ENCODE data around the gene OCA2.
A peak's percentile ranks its signal among the peaks of the same experiment; 100 is the strongest.

The OCA2 gene

DNA sequence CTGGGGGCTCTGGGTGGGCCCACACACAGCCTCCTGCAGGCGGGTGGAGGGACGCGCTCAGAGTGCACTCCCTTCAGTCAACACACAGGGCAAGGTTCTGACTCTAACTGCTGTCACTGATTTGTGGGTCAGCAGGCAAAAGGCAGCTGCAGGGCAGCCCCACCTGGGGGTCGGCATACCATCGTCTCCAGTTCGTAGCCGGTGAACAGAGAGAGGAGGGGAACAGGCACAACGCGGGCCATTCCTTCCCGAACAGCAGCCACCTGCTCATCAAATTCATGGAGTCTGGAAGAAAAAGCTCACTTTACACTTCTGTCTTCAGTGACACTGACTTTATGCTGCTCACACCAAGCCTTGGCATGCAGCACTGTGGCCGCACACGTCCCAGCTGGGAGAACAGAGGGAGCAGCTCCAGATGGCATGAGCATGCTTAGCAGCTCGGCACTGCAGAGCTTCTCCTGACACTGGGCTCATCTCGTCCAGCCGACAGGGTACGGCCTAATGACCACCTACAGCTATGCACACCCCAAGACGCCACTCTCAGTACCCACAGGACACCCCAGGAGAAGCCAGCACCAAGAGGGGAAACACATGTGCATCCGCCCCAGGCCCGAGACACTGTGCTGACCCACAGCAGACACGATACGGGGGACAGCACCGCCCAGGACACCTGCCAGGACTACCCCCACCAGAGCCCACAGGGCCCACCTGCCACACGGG lies 14.4 kb upstream of the OCA2 start:
- H3K36me3 ChIP-seq (ENCODE audit: control insufficient read depth, insufficient read depth, low read length), result peaks cover 30% of the 10 kb centered on the region
- H3K27ac ChIP-seq (ENCODE audit: insufficient read depth, low read length, poor library complexity, severe bottlenecking), result no peak overlapping the region
- H3K27me3 ChIP-seq (replicated peaks; ENCODE audit: control insufficient read depth, insufficient read depth, low read length, poor library complexity, severe bottlenecking), result no peaks in the 10 kb centered on the region
- no peak for DNase-seq
- no peak overlapping the region for H3K4me3 ChIP-seq (ENCODE audit: insufficient read depth, low read depth, low read length, poor library complexity, severe bottlenecking)
- no peaks in the 10 kb centered on the region for H3K9me3 ChIP-seq (ENCODE audit: control insufficient read depth, low read length)
- H3K4me1 ChIP-seq (ENCODE audit: control insufficient read depth, insufficient read depth, low read length, poor library complexity, severe bottlenecking), result no peaks in the 10 kb centered on the region

- H3K27me3 ChIP-seq (replicated peaks; ENCODE audit: control insufficient read depth, insufficient read depth, low read length, poor library complexity, severe bottlenecking), result no peaks in the 10 kb centered on the region
- H3K4me3 ChIP-seq (ENCODE audit: insufficient read depth, low read depth, low read length, poor library complexity, severe bottlenecking), result no peak overlapping the region
- no peaks in the 10 kb centered on the region for H3K9me3 ChIP-seq (ENCODE audit: control insufficient read depth, low read length)
- no peak for DNase-seq
- no peak overlapping the region for H3K27ac ChIP-seq (ENCODE audit: insufficient read depth, low read length, poor library complexity, severe bottlenecking)
- no peaks in the 10 kb centered on the region for H3K4me1 ChIP-seq (ENCODE audit: control insufficient read depth, insufficient read depth, low read length, poor library complexity, severe bottlenecking)
- peaks cover 29% of the 10 kb centered on the region for H3K36me3 ChIP-seq (ENCODE audit: control insufficient read depth, insufficient read depth, low read length)
Observed at GRCh38 chr15:28112962-28113361, 13.8 kb upstream of the OCA2 start.

- no peaks in the 10 kb centered on the region for H3K9me3 ChIP-seq (ENCODE audit: control insufficient read depth, low read length)
- H3K27ac ChIP-seq (ENCODE audit: insufficient read depth, low read length, poor library complexity, severe bottlenecking), result no peak overlapping the region
- no peaks in the 10 kb centered on the region for H3K4me1 ChIP-seq (ENCODE audit: control insufficient read depth, insufficient read depth, low read length, poor library complexity, severe bottlenecking)
- peaks cover 28% of the 10 kb centered on the region for H3K36me3 ChIP-seq (ENCODE audit: control insufficient read depth, insufficient read depth, low read length)
- H3K4me3 ChIP-seq (ENCODE audit: insufficient read depth, low read depth, low read length, poor library complexity, severe bottlenecking), result no peak overlapping the region
- no peak for DNase-seq
- no peaks in the 10 kb centered on the region for H3K27me3 ChIP-seq (replicated peaks; ENCODE audit: control insufficient read depth, insufficient read depth, low read length, poor library complexity, severe bottlenecking)
Observed at GRCh38 chr15:28112101-28112760, 13.1 kb upstream of the OCA2 start.

DNA sequence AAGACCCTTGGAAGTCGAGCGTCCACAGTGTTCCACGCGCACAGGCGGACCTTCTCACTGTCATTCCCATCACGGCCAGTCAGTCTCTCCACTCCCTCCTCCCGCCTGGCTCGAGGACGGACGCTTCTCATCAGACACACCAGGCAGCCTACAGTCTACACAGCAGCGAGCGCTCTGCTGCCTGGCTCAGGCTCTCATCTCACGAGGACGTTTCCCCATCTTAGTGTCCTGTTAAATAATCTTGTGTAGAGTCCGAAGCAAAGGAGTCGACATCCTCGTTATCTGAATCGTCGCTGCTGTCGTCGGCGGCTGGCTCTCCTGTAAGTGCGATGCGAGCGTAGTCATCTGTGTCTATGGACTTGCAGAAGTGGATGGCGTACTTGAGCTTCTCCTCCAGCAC lies 12.4 kb upstream of the OCA2 start:
- Histone ChIP-seq H3K36me3 (ENCODE audit: control insufficient read depth, insufficient read depth, low read length) (peaks cover 24% of the 10 kb centered on the region), H3K4me3 (ENCODE audit: insufficient read depth, low read depth, low read length, poor library complexity, severe bottlenecking) (no peak overlapping the region), H3K27me3 (replicated peaks; ENCODE audit: control insufficient read depth, insufficient read depth, low read length, poor library complexity, severe bottlenecking) (no peaks in the 10 kb centered on the region), H3K27ac (ENCODE audit: insufficient read depth, low read length, poor library complexity, severe bottlenecking) (no peak overlapping the region), H3K9me3 (ENCODE audit: control insufficient read depth, low read length) (no peaks in the 10 kb centered on the region), H3K4me1 (ENCODE audit: control insufficient read depth, insufficient read depth, low read length, poor library complexity, severe bottlenecking) (no peaks in the 10 kb centered on the region)
- no peak for DNase-seq

DNA sequence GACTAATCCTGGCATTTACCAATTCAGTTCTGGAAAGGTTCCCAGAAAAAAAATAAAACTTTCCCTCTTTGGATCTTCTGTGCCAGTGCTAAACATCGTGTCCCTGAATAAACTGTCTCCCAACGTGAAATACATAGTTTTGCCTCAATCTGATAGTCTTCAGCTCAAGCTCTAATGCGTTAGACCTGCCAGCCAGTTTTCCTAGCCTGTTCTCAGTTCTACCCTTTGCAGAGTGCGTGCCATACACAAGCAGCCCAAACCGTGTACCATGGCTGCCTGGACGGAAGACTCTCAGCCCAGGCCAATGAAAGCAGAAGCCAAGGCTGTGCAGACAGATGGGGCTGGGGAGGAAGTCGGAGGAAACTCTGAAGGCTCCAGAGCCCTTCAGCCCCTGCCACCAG lies 11.4 kb upstream of the OCA2 start:
- no peaks in the 10 kb centered on the region for H3K9me3 ChIP-seq (ENCODE audit: control insufficient read depth, low read length)
- H3K4me1 ChIP-seq (ENCODE audit: control insufficient read depth, insufficient read depth, low read length, poor library complexity, severe bottlenecking), result no peaks in the 10 kb centered on the region
- no peaks in the 10 kb centered on the region for H3K27me3 ChIP-seq (replicated peaks; ENCODE audit: control insufficient read depth, insufficient read depth, low read length, poor library complexity, severe bottlenecking)
- H3K36me3 ChIP-seq (ENCODE audit: control insufficient read depth, insufficient read depth, low read length), result peaks cover 21% of the 10 kb centered on the region
- no peak for DNase-seq
- no peak overlapping the region for H3K4me3 ChIP-seq (ENCODE audit: insufficient read depth, low read depth, low read length, poor library complexity, severe bottlenecking)
- H3K27ac ChIP-seq (ENCODE audit: insufficient read depth, low read length, poor library complexity, severe bottlenecking), result no peak overlapping the region

DNA sequence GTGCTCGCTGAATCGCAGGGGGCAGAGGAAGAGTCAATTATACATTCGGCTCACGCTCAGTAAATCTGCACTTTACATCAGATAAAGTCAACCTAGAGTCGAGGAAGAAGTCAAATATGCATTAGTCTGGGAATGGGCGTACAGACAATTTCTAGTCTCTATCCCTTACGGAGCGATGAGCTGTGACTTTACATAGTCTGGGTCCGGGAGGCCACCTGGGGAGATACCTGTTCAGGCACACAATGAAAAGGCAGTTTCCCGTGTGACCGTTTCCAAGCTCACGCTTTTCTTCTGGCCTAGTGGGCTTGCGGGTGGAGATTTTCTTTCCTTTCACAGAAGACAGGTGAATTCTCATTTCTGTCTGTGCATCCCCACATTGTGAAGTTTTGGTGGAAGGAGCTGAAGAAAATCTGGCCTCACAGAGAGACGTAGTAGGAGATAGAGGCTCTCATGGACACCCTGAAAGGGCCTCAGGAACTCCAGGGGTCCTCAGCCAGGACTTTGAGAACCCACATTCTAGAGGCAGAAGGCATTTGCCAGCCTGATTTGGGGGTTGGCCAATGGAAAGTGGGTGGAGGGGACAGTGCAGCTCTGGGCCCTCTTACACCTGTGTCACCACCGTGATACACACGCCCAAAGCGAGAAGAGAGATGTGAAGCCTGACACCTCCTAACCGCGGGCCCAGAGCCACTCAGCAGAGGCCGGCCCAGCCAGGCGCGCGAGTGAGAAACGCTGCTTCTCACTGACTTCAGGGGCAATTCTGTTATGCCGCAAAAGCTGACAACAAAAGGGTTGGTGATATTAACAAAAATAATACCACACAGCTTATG lies 10.7 kb upstream of the OCA2 start:
- Histone ChIP-seq H3K9me3 (ENCODE audit: control insufficient read depth, low read length) (no peaks in the 10 kb centered on the region), H3K4me3 (ENCODE audit: insufficient read depth, low read depth, low read length, poor library complexity, severe bottlenecking) (no peak overlapping the region), H3K4me1 (ENCODE audit: control insufficient read depth, insufficient read depth, low read length, poor library complexity, severe bottlenecking) (no peaks in the 10 kb centered on the region), H3K27ac (ENCODE audit: insufficient read depth, low read length, poor library complexity, severe bottlenecking) (no peak overlapping the region), H3K27me3 (replicated peaks; ENCODE audit: control insufficient read depth, insufficient read depth, low read length, poor library complexity, severe bottlenecking) (no peaks in the 10 kb centered on the region), H3K36me3 (ENCODE audit: control insufficient read depth, insufficient read depth, low read length) (peaks cover 18% of the 10 kb centered on the region)
- DNase-seq, result no peak

GRCh38 chr15:28107904-28108275 lies 8.8 kb upstream of the OCA2 start:
- H3K4me1 ChIP-seq (ENCODE audit: control insufficient read depth, insufficient read depth, low read length, poor library complexity, severe bottlenecking), result no peaks in the 10 kb centered on the region
- H3K27me3 ChIP-seq (replicated peaks; ENCODE audit: control insufficient read depth, insufficient read depth, low read length, poor library complexity, severe bottlenecking), result no peaks in the 10 kb centered on the region
- peak overlapping the region; percentile 81 for H3K4me3 ChIP-seq (ENCODE audit: insufficient read depth, low read depth, low read length, poor library complexity, severe bottlenecking)
- H3K36me3 ChIP-seq (ENCODE audit: control insufficient read depth, insufficient read depth, low read length), result peaks cover 8% of the 10 kb centered on the region
- no peaks in the 10 kb centered on the region for H3K9me3 ChIP-seq (ENCODE audit: control insufficient read depth, low read length)
- no peak for DNase-seq
- no peak overlapping the region for H3K27ac ChIP-seq (ENCODE audit: insufficient read depth, low read length, poor library complexity, severe bottlenecking)

- Histone ChIP-seq H3K9me3 (ENCODE audit: control insufficient read depth, low read length) (no peaks in the 10 kb centered on the region), H3K27me3 (replicated peaks; ENCODE audit: control insufficient read depth, insufficient read depth, low read length, poor library complexity, severe bottlenecking) (no peaks in the 10 kb centered on the region), H3K4me1 (ENCODE audit: control insufficient read depth, insufficient read depth, low read length, poor library complexity, severe bottlenecking) (no peaks in the 10 kb centered on the region), H3K27ac (ENCODE audit: insufficient read depth, low read length, poor library complexity, severe bottlenecking) (no peak overlapping the region), H3K4me3 (ENCODE audit: insufficient read depth, low read depth, low read length, poor library complexity, severe bottlenecking) (peak overlapping the region; percentile 81), H3K36me3 (ENCODE audit: control insufficient read depth, insufficient read depth, low read length) (peaks cover 3% of the 10 kb centered on the region)
- no peak for DNase-seq
Observed at GRCh38 chr15:28107111-28107903, 8.2 kb upstream of the OCA2 start.

DNA sequence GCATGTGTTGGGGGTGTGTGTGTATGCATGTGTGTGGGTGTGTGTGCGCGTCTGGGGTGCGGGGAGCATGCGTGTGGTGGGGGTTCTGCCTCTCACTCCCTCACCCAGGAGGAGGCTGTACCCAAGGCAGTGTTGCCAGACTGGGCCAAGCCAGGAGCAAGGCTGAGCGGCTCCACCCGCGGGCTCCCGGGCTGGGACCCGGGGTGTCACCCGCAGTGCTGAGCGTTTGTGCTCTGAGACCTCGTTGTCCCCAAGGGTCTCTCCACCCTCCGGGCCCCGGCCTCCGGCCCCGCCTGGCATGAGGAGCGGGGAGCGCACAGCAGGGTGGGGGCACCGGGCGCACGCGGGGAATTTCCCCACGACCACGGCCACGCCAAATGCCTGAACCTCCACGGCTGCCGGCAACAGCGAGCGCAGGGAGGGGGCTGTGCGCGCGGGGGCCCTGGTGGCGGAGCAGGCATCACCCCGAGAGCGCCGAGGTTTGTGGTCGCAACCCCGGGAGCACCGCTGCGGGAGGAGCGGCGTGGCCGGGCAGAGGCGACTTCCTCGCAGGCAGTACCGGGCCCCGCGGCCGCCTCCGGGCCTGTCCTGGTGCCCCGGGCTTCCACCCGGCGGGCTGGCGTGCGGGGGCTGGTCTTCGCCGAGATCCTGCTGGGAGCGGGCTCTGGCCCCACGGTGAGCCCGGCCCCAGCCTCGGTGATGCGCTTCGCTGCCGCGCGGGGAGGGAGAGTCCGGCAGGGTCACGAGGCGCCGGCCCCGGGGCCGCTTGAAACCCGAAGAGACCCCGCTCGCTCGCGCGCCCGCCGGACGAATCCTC lies 7.4 kb upstream of the OCA2 start:
- Histone ChIP-seq H3K36me3 (ENCODE audit: control insufficient read depth, insufficient read depth, low read length) (no peaks in the 10 kb centered on the region), H3K4me1 (ENCODE audit: control insufficient read depth, insufficient read depth, low read length, poor library complexity, severe bottlenecking) (no peaks in the 10 kb centered on the region), H3K27me3 (replicated peaks; ENCODE audit: control insufficient read depth, insufficient read depth, low read length, poor library complexity, severe bottlenecking) (no peaks in the 10 kb centered on the region), H3K4me3 (ENCODE audit: insufficient read depth, low read depth, low read length, poor library complexity, severe bottlenecking) (peak overlapping the region; percentile 81), H3K9me3 (ENCODE audit: control insufficient read depth, low read length) (no peaks in the 10 kb centered on the region), H3K27ac (ENCODE audit: insufficient read depth, low read length, poor library complexity, severe bottlenecking) (no peak overlapping the region)
- peak in 1 of 3 donors; percentile 28 for DNase-seq
